IPS-18a (cell line): Measurements from ENCODE around the gene PCDHA13.
A peak's percentile ranks its signal among the peaks of the same experiment; 100 is the strongest.
"Not testable (repeated sequence)": the region's sequence is repeated elsewhere in the genome, so short reads cannot be mapped to it uniquely, and the experiment has no call there.

Experiments used
- H3K27ac ChIP-seq: one replicate; pipeline ENCODE4 v1.5.1; 2013; ENCODE audit warnings: low read length
- H3K27me3 ChIP-seq: one replicate; pipeline ENCODE4 v1.6.1; 2013; ENCODE audit warnings: mild to moderate bottlenecking, low read length; ENCODE audit not compliant: control insufficient read depth, insufficient read depth
- H3K36me3 ChIP-seq: one replicate; pipeline ENCODE4 v1.6.1; 2013; ENCODE audit warnings: low read depth, low read length; ENCODE audit not compliant: control insufficient read depth
- H3K4me1 ChIP-seq: one replicate; pipeline ENCODE4 v1.6.1; 2013; ENCODE audit warnings: low read depth, low read length; ENCODE audit not compliant: control insufficient read depth
- H3K4me3 ChIP-seq: one replicate; pipeline ENCODE4 v1.5.1; 2013; ENCODE audit warnings: low read length
- H3K9ac ChIP-seq: one replicate; pipeline ENCODE4 v1.6.1; 2013; ENCODE audit warnings: mild to moderate bottlenecking, low read length, moderate library complexity
- H3K9me3 ChIP-seq: one replicate; pipeline ENCODE4 v1.6.1; 2013; ENCODE audit warnings: low read depth, low read length; ENCODE audit not compliant: control insufficient read depth

Gene PCDHA13

DNA sequence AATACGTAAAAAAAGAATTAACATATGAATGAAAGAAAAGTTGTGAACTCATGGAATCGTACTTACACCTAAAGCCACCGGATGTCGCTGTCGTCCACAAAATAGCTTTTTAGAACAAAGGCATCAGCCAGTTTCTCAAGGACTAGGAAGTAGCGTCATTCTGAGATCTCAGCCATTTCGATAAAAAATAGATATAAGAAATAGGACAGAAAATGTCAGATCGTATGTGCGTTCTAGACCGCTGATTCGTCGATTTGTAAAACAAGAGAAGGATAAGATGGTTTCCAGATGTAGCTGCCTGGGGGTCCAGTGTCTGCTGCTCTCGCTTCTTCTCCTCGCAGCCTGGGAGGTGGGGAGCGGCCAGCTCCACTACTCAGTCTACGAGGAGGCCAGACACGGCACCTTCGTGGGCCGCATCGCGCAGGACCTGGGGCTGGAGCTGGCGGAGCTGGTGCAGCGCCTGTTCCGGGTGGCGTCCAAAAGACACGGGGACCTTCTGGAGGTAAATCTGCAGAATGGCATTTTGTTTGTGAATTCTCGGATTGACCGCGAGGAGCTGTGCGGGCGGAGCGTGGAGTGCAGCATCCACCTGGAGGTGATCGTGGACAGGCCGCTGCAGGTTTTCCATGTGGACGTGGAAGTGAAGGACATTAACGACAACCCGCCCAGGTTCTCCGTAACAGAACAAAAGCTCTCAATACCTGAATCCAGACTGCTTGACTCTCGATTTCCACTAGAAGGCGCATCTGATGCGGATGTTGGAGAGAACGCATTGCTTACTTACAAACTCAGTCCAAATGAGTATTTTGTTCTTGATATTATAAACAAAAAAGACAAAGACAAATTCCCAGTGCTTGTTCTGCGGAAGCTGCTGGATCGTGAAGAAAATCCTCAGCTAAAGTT is 25.9 kb upstream of the PCDHA13 start, which contains the start of gene PCDHA10:
PCDHA10 (plus strand) TSS at position 126 of the 903 bp plus-strand sequence; CDS start at position 278, 152 bp downstream.
- peak within 1 kb of the TSS; percentile 36 for H3K9ac ChIP-seq
- no peaks in the 10 kb centered on the region for H3K36me3 ChIP-seq
- H3K27ac ChIP-seq: no peak within 1 kb of the TSS

DNA sequence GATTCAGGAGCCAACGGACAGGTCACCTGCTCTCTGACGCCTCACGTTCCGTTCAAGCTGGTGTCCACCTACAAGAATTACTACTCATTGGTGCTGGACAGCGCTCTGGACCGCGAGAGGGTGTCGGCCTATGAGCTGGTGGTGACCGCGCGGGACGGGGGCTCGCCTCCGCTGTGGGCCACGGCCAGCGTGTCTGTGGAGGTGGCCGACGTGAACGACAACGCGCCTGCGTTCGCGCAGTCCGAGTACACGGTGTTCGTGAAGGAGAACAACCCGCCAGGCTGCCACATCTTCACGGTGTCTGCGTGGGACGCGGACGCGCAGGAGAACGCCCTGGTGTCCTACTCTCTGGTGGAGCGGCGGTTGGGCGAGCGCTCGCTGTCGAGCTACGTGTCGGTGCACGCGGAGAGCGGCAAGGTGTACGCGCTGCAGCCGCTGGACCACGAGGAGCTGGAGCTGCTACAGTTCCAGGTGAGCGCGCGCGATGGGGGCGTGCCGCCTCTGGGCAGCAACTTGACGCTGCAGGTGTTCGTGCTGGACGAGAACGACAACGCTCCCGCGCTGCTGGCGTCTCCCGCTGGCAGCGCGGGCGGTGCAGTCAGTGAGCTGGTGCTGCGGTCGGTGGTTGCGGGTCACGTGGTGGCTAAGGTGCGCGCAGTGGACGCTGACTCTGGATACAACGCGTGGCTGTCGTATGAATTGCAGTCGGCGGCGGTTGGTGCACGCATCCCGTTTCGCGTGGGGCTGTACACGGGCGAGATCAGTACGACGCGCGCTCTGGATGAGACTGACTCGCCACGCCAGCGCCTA is 24.5 kb upstream of the PCDHA13 start:
- Histone ChIP-seq H3K9ac (no peak overlapping the region), H3K4me1 (no peaks in the 10 kb centered on the region), H3K27ac (no peak overlapping the region), H3K36me3 (no peaks in the 10 kb centered on the region), H3K27me3 (no peaks in the 10 kb centered on the region), H3K9me3 (no peaks in the 10 kb centered on the region), H3K4me3 (no peak overlapping the region)

More for the DNA sequence above, 25.9 kb upstream of the PCDHA13 start, which contains the start of gene PCDHA10:
- Histone ChIP-seq H3K9me3 (no peaks in the 10 kb centered on the region), H3K4me3 (peak within 1 kb of the TSS; percentile 17), H3K27me3 (no peaks in the 10 kb centered on the region), H3K4me1 (no peaks in the 10 kb centered on the region)

DNA sequence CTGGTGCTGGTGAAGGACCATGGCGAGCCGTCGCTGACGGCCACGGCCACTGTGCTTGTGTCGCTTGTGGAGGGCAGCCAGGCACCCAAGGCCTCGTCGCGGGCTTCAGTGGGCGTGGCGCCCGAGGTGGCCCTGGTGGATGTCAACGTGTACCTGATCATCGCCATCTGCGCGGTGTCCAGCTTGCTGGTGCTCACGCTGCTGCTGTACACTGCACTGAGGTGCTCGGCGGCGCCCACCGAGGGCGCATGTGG is 24.0 kb upstream of the PCDHA13 start:
- Histone ChIP-seq H3K4me1 (no peaks in the 10 kb centered on the region), H3K36me3 (no peaks in the 10 kb centered on the region), H3K9ac (no peak overlapping the region), H3K27me3 (no peaks in the 10 kb centered on the region), H3K4me3 (no peak overlapping the region), H3K9me3 (no peaks in the 10 kb centered on the region), H3K27ac (no peak overlapping the region)

DNA sequence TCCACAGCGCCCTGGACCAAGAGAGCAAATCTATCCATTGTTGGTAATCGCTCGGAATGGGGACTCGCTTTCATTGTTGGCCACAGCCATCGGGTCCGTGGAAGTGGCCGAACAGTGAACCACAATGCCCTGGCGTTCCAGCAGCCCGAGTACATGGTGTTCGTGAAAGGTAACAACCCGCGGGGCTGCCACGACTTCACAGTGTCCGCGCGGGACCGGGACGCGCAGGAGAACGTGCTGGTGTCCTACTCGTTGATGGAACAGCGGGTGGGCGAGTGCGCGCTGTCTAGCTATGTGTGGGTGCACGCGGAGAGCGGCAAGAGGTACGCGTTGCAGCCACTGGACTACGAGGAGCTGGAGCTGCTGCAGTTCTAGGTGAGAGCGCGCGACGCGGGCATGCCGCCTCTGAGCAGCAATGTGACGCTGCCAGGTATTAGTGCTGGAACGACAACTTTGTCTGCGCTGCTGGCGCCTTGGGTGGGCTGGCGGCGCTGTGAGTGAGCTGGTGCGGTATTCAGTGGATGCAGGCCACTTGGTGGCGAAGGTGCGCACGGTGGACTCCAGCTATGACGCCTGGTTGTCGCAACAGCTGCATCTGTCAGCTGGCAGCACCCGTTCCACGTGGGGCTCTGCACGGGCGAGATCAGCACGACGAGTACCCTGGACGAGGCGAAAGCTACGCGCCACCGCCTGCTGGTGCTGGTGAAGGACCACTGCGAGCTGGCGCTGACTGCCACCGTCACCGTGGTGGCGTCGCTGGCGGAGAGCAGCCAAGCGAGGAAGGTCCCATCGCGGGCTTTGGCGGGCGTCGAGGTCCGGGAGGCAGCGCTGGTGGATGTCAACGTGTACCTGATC is 19.3 kb upstream of the PCDHA13 start:
- no peaks in the 10 kb centered on the region for H3K36me3 ChIP-seq
- H3K27ac ChIP-seq: no peak overlapping the region
- H3K9ac ChIP-seq: no peak overlapping the region
- no peaks in the 10 kb centered on the region for H3K9me3 ChIP-seq
- H3K27me3 ChIP-seq: no peaks in the 10 kb centered on the region
- H3K4me3 ChIP-seq: no peak overlapping the region
- H3K4me1 ChIP-seq: no peaks in the 10 kb centered on the region

DNA sequence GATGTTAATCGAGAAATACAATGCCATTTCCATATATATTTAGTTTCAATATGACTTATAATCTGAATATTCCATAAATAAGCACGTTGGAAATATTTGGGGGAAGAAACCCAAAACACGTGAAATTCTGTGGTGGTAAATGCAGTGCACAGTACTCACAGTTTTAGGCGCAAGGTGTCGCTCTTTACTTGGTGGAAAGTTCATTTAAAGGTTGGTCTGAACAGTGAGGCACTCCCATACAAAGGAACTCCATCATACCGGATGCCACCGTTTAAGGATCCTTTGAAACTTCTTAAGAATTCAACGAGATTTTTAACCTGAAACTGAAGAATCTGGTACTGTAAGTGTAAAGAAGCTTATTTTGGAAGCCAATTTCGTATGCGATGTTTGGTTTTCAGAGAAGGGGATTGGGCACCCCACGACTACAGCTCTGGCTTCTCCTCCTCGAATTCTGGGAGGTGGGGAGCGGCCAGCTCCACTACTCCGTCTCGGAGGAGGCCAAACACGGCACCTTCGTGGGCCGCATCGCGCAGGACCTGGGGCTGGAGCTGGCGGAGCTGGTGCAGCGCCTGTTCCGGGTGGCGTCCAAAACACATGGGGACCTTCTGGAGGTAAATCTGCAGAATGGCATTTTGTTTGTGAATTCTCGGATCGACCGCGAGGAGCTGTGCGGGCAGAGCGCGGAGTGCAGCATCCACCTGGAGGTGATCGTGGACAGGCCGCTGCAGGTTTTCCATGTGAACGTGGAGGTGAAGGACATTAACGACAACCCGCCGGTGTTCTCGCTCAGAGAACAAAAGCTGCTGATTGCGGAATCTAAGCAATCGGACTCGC is 13.0 kb upstream of the PCDHA13 start, which contains the start of gene PCDHA11:
PCDHA11 (plus strand) TSS at position 237 of the 834 bp plus-strand sequence; CDS start at position 384, 147 bp downstream.
- H3K4me1 ChIP-seq: no peaks in the 10 kb centered on the region
- H3K36me3 ChIP-seq: no peaks in the 10 kb centered on the region
- peak within 1 kb of the TSS; percentile 26 for H3K4me3 ChIP-seq
- H3K27ac ChIP-seq: no peak within 1 kb of the TSS
- H3K9me3 ChIP-seq: no peaks in the 10 kb centered on the region
- H3K9ac ChIP-seq: peak within 1 kb of the TSS; percentile 4
- H3K27me3 ChIP-seq: no peaks in the 10 kb centered on the region

DNA sequence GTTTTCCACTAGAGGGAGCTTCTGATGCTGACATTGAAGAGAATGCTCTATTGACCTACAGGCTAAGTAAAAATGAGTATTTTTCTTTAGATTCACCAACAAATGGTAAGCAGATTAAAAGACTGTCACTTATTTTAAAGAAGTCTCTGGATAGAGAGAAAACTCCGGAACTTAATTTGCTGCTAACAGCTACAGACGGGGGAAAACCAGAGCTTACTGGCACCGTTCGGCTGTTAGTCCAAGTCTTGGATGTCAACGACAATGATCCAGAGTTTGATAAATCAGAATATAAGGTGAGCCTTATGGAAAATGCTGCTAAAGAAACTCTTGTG is 12.4 kb upstream of the PCDHA13 start:
- no peak overlapping the region for H3K9ac ChIP-seq
- peaks cover 2% of the 10 kb centered on the region for H3K4me1 ChIP-seq
- H3K4me3 ChIP-seq: no peak overlapping the region
- H3K27ac ChIP-seq: no peak overlapping the region
- H3K9me3 ChIP-seq: no peaks in the 10 kb centered on the region
- H3K27me3 ChIP-seq: no peaks in the 10 kb centered on the region
- no peaks in the 10 kb centered on the region for H3K36me3 ChIP-seq

DNA sequence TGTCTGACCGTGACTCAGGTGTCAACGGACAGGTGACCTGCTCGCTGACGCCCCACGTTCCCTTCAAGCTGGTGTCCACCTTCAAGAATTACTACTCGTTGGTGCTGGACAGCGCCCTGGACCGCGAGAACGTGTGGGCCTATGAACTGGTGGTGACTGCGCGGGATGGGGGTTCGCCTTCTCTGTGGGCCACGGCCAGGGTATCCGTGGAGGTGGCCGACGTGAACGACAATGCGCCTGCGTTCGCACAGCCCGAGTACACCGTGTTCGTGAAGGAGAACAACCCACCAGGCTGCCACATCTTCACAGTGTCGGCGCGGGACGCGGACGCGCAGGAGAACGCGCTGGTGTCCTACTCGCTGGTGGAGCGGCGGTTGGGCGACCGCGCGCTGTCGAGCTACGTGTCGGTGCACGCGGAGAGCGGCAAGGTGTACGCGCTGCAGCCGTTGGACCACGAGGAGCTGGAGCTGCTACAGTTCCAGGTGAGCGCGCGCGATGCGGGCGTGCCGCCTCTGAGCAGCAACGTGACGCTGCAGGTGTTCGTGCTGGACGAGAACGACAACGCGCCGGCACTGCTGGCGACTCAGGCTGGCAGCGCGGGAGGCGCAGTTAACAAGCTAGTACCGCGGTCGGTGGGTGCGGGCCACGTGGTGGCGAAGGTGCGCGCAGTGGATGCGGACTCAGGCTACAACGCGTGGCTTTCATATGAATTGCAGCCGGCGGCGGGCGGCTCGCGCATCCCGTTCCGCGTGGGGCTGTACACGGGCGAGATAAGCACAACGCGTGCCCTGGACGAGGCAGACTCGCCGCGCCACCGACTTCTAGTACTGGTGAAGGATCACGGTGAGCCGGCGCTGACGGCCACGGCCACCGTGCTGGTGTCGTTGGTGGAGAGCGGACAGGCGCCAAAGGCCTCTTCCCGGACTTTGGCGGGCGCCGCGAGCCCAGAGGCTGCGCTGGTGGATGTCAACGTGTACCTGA is 11.4 kb upstream of the PCDHA13 start:
- Histone ChIP-seq H3K4me3 (no peak overlapping the region), H3K36me3 (no peaks in the 10 kb centered on the region), H3K27me3 (no peaks in the 10 kb centered on the region), H3K9ac (no peak overlapping the region), H3K9me3 (no peaks in the 10 kb centered on the region), H3K4me1 (peaks cover 2% of the 10 kb centered on the region), H3K27ac (no peak overlapping the region)

DNA sequence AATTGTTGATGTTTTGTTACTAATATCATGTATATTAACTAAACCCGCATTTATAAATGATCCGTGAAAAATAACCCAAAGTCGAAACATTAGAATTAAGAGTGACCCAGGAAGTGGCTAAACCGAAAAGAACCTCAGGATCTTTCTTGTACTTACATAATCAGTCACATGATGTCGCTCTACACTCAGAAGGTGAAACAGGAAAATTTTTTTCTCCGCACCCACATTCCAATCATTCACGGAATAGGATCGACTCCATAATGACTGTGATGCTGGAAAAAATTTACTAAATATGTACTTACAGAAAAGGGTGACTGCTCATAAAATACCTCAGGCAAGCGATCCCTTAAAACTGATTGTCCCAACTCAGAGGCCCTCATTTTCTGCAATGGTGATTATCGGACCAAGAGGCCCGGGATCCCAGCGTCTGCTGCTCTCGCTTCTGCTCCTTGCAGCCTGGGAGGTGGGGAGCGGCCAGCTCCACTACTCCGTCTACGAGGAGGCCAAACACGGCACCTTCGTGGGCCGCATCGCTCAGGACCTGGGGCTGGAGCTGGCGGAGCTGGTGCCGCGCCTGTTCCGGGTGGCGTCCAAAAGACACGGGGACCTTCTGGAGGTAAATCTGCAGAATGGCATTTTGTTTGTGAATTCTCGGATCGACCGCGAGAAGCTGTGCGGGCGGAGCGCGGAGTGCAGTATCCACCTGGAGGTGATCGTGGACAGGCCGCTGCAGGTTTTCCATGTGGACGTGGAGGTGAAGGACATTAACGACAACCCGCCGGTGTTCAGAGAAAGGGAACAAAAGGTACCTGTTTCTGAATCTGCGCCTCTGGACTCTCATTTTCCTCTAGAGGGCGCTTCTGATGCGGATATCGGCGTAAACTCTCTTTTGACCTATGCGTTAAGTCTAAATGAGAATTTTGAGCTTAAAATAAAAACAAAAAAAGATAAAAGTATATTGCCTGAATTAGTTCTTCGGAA is 6.5 kb upstream of the PCDHA13 start, which contains the start of gene PCDHA12:
PCDHA12 (plus strand) TSS at position 224 of the 981 bp plus-strand sequence; CDS start at position 389, 165 bp downstream.
- peak within 1 kb of the TSS; percentile 92 for H3K4me3 ChIP-seq
- H3K9me3 ChIP-seq: no peaks in the 10 kb centered on the region
- H3K9ac ChIP-seq: peak within 1 kb of the TSS; percentile 90
- peaks cover 2% of the 10 kb centered on the region for H3K4me1 ChIP-seq
- peak within 1 kb of the TSS; percentile 74 for H3K27ac ChIP-seq
- H3K27me3 ChIP-seq: no peaks in the 10 kb centered on the region
- no peaks in the 10 kb centered on the region for H3K36me3 ChIP-seq

DNA sequence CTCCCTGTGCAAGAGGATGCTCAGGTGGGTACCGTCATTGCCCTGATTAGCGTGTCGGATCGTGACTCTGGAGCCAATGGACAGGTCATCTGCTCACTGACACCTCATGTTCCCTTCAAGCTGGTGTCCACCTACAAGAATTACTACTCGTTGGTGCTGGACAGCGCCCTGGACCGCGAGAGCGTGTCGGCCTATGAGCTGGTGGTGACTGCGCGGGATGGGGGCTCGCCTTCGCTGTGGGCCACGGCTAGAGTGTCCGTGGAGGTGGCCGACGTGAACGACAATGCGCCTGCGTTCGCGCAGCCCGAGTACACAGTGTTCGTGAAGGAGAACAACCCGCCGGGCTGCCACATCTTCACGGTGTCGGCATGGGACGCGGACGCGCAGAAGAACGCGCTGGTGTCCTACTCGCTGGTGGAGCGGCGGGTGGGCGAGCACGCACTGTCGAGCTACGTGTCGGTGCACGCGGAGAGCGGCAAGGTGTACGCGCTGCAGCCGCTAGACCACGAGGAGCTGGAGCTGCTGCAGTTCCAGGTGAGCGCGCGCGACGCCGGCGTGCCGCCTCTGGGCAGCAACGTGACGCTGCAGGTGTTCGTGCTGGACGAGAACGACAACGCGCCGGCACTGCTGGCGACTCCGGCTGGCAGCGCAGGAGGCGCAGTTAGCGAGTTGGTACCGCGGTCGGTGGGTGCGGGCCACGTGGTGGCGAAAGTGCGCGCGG is 5.2 kb upstream of the PCDHA13 start:
- H3K4me1 ChIP-seq: not testable (repeated sequence)

More for the DNA sequence above, 5.2 kb upstream of the PCDHA13 start:
- H3K36me3 ChIP-seq, H3K9ac ChIP-seq, H3K9me3 ChIP-seq, H3K27me3 ChIP-seq, H3K27ac ChIP-seq: not testable (repeated sequence)
- peak overlapping the region; percentile 92 for H3K4me3 ChIP-seq
